ENCODE results near the gene ZCCHC10. TPM values are rescaled to one million over a fixed set of nuclear protein-coding genes. Genes with fewer than 3 reads are reported as not detected.
"Not testable (repeated sequence)": the region's sequence is repeated elsewhere in the genome, so short reads cannot be mapped to it uniquely, and the experiment has no call there.

ZCCHC10 gene
- total RNA-seq, 1 donor from 2014 or later = 8.2 TPM

GRCh38 chr5:133048993-133049725, 22.8 kb upstream of the ZCCHC10 start:
- Histone ChIP-seq H3K36me3 (ENCODE audit: control insufficient read depth, insufficient read depth, low read length) (peaks cover 1% of the 10 kb centered on the region), H3K4me3 (ENCODE audit: low read depth, low read length) (no peak overlapping the region), H3K27me3 (ENCODE audit: control insufficient read depth, insufficient read depth, low read length) (no peaks in the 10 kb centered on the region)
- FAIRE-seq (no peak), DNase-seq (ENCODE audit: low read depth) (no peak)
- no peak for TF ChIP-seq CTCF (IDR thresholded peaks at IDR 0.05; ENCODE audit: insufficient read depth, low read length, severe bottlenecking)

GRCh38 chr5:133047404-133047803, 21.1 kb upstream of the ZCCHC10 start:
- no peak for TF ChIP-seq CTCF (IDR thresholded peaks at IDR 0.05; ENCODE audit: insufficient read depth, low read length, severe bottlenecking)
- no peaks in the 10 kb centered on the region for H3K27me3 ChIP-seq (ENCODE audit: control insufficient read depth, insufficient read depth, low read length)
- no peaks in the 10 kb centered on the region for H3K36me3 ChIP-seq (ENCODE audit: control insufficient read depth, insufficient read depth, low read length)
- H3K4me3 ChIP-seq (ENCODE audit: low read depth, low read length) = no peak overlapping the region
- DNase-seq (ENCODE audit: low read depth) = no peak
- no peak for FAIRE-seq

- not testable (repeated sequence) for FAIRE-seq; H3K4me3 ChIP-seq (ENCODE audit: low read depth, low read length); H3K27me3 ChIP-seq (ENCODE audit: control insufficient read depth, insufficient read depth, low read length); DNase-seq (ENCODE audit: low read depth); H3K36me3 ChIP-seq (ENCODE audit: control insufficient read depth, insufficient read depth, low read length)
Observed at GRCh38 chr5:133046560-133046959, 20.2 kb upstream of the ZCCHC10 start.

GRCh38 chr5:133041910-133042309, 15.6 kb upstream of the ZCCHC10 start:
- FAIRE-seq (no peak), DNase-seq (ENCODE audit: low read depth) (peak; percentile 75)
- no peak for TF ChIP-seq CTCF (IDR thresholded peaks at IDR 0.05; ENCODE audit: insufficient read depth, low read length, severe bottlenecking)

GRCh38 chr5:133041157-133041784, 14.9 kb upstream of the ZCCHC10 start:
- Histone ChIP-seq H3K27me3 (ENCODE audit: control insufficient read depth, insufficient read depth, low read length) (no peaks in the 10 kb centered on the region), H3K4me3 (ENCODE audit: low read depth, low read length) (no peak overlapping the region), H3K36me3 (ENCODE audit: control insufficient read depth, insufficient read depth, low read length) (no peaks in the 10 kb centered on the region)
- FAIRE-seq = no peak
- TF ChIP-seq CTCF (IDR thresholded peaks at IDR 0.05; ENCODE audit: insufficient read depth, low read length, severe bottlenecking) = no peak
- peak; percentile 91 for DNase-seq (ENCODE audit: low read depth)

More at GRCh38 chr5:133041910-133042309, 15.6 kb upstream of the ZCCHC10 start:
- no peaks in the 10 kb centered on the region for H3K36me3 ChIP-seq (ENCODE audit: control insufficient read depth, insufficient read depth, low read length)
- no peak overlapping the region for H3K4me3 ChIP-seq (ENCODE audit: low read depth, low read length)
- H3K27me3 ChIP-seq (ENCODE audit: control insufficient read depth, insufficient read depth, low read length) = no peaks in the 10 kb centered on the region

GRCh38 chr5:133036677-133037076, 10.3 kb upstream of the ZCCHC10 start:
- H3K36me3 ChIP-seq (ENCODE audit: control insufficient read depth, insufficient read depth, low read length); H3K27me3 ChIP-seq (ENCODE audit: control insufficient read depth, insufficient read depth, low read length); H3K4me3 ChIP-seq (ENCODE audit: low read depth, low read length); FAIRE-seq: not testable (repeated sequence)
- DNase-seq (ENCODE audit: low read depth) = peak; percentile 41

Data from bronchial epithelial cell (primary cell).